Vagina (tissue), 2 donors: ENCODE measurements around the gene DYNLT1. TPM values are rescaled to one million over a fixed set of nuclear protein-coding genes. Genes with fewer than 3 reads are reported as not detected.

Experiments used
- DNase-seq, 2 donors: peaks; one replicate each; pipeline ENCODE4 v3.0.0-alpha.2; 2017; ENCODE audit errors: extremely low spot score in 2 of 2
- H3K27ac ChIP-seq: fragments of 200-600 bp; sonication (generic); one replicate; pipeline ENCODE4 v1.5.1; 2019
- H3K27me3 ChIP-seq: fragments of 200-600 bp; sonication (generic); one replicate; pipeline ENCODE4 v1.5.1; 2019
- H3K36me3 ChIP-seq, 2 donors: fragments of 200-600 bp; sonication (generic); one replicate each; pipeline ENCODE4 v1.5.1; 2017 to 2019
- H3K4me1 ChIP-seq: fragments of 200-600 bp; sonication (generic); one replicate; pipeline ENCODE4 v1.5.1; 2019
- H3K4me3 ChIP-seq, 2 donors: fragments of 200-600 bp; sonication (generic); 1 replicate in 1 of 2; 2 replicates in 1 of 2; pipeline ENCODE4 v1.5.1; 2016 to 2019
- H3K9me3 ChIP-seq: fragments of 200-600 bp; sonication (generic); one replicate; pipeline ENCODE4 v1.5.1; 2019
- CTCF ChIP-seq, 3 experiments: fragments of 450-650 bp in 2 of 3; fragments of 200-600 bp in 1 of 3; sonication (generic) in 1 of 3; IDR thresholded peaks; one replicate each; pipeline ENCODE4 v1.5.1; 2017 to 2019; ENCODE audit warnings: antibody characterized with exemption in 3 of 3, mild to moderate bottlenecking in 2 of 3, moderate library complexity in 2 of 3
- POLR2A ChIP-seq, 2 donors: fragments of 450-650 bp; IDR thresholded peaks; one replicate each; pipeline ENCODE4 v1.6.1; 2017; ENCODE audit warnings: antibody characterized with exemption in 2 of 2, mild to moderate bottlenecking in 2 of 2, moderate library complexity in 2 of 2
- POLR2AphosphoS5 ChIP-seq, 2 donors: sonication (generic); formaldehyde crosslinking; IDR thresholded peaks; one replicate each; pipeline ENCODE4 v1.9.0; 2017; ENCODE audit warnings: antibody characterized with exemption in 2 of 2, mild to moderate bottlenecking in 2 of 2, low read depth in 1 of 2; ENCODE audit not compliant: insufficient read depth in 1 of 2
- intact Hi-C: fragments of 100-400 bp; cut with DNase I; formaldehyde crosslinking; loops from one replicate; pipeline ENCODE4 v1.15.1; 2023
- total RNA-seq: library from RNA; depleted of rRNA; stranded (reverse); fragments of >200 nt; gene quantifications from one replicate; pipeline ENCODE4 v1.2.3, GENCODE V29; 2016

The DYNLT1 gene
- total RNA-seq, 1 donor from 2014 or later, result 65.8 TPM

GRCh38 chr6:158611039-158611438, 33.5 kb downstream of the DYNLT1 start:
- intact Hi-C loops, result no loop called here
- H3K36me3 ChIP-seq, result peaks cover 3 to 47% of the 10 kb centered on the region in 2 donors

GRCh38 chr6:158610319-158610968, 34.1 kb downstream of the DYNLT1 start:
- Histone ChIP-seq H3K27me3 (no peaks in the 10 kb centered on the region), H3K4me1 (no peaks in the 10 kb centered on the region), H3K9me3 (no peaks in the 10 kb centered on the region), H3K27ac (no peak overlapping the region), H3K4me3 (no peak overlapping the region), H3K36me3 (peaks cover 3 to 47% of the 10 kb centered on the region in 2 donors)
- DNase-seq, result no peak
- intact Hi-C loops, result no loop called here
- TF ChIP-seq POLR2AphosphoS5 (IDR thresholded peaks at IDR 0.05; ENCODE audit: insufficient read depth in 1 of 2, low read depth in 1 of 2), result no peak
- no peak for TF ChIP-seq POLR2A (IDR thresholded peaks at IDR 0.05)
- TF ChIP-seq CTCF (IDR thresholded peaks at IDR 0.05), result no peak

More at GRCh38 chr6:158611039-158611438, 33.5 kb downstream of the DYNLT1 start:
- Histone ChIP-seq H3K27me3 (no peaks in the 10 kb centered on the region), H3K4me3 (no peak overlapping the region), H3K27ac (no peak overlapping the region), H3K9me3 (no peaks in the 10 kb centered on the region), H3K4me1 (no peaks in the 10 kb centered on the region)
- TF ChIP-seq CTCF (IDR thresholded peaks at IDR 0.05) (no peak), POLR2AphosphoS5 (IDR thresholded peaks at IDR 0.05; ENCODE audit: insufficient read depth in 1 of 2, low read depth in 1 of 2) (no peak), POLR2A (IDR thresholded peaks at IDR 0.05) (no peak)
- no peak for DNase-seq

GRCh38 chr6:158609455-158610155, 34.9 kb downstream of the DYNLT1 start:
- peak in 1 of 2 donors; percentile 58 for DNase-seq
- Histone ChIP-seq H3K4me3 (no peak overlapping the region), H3K36me3 (peaks cover 3 to 47% of the 10 kb centered on the region in 2 donors), H3K4me1 (no peaks in the 10 kb centered on the region), H3K27ac (no peak overlapping the region), H3K27me3 (no peaks in the 10 kb centered on the region), H3K9me3 (no peaks in the 10 kb centered on the region)
- intact Hi-C loops, result no loop called here
- no peak for TF ChIP-seq POLR2A (IDR thresholded peaks at IDR 0.05)
- no peak for TF ChIP-seq CTCF (IDR thresholded peaks at IDR 0.05)
- TF ChIP-seq POLR2AphosphoS5 (IDR thresholded peaks at IDR 0.05; ENCODE audit: insufficient read depth in 1 of 2, low read depth in 1 of 2), result no peak

- no peak for TF ChIP-seq POLR2AphosphoS5 (IDR thresholded peaks at IDR 0.05; ENCODE audit: insufficient read depth in 1 of 2, low read depth in 1 of 2)
- TF ChIP-seq CTCF (IDR thresholded peaks at IDR 0.05), result no peak
- TF ChIP-seq POLR2A (IDR thresholded peaks at IDR 0.05), result no peak
- intact Hi-C loops, result no loop called here
- no peak overlapping the region for H3K27ac ChIP-seq
- H3K27me3 ChIP-seq, result no peaks in the 10 kb centered on the region
- no peak overlapping the region for H3K4me3 ChIP-seq
- DNase-seq, result peak in 1 of 2 donors; percentile 85
- peaks cover 3 to 47% of the 10 kb centered on the region in 2 donors for H3K36me3 ChIP-seq
- no peaks in the 10 kb centered on the region for H3K4me1 ChIP-seq
- no peaks in the 10 kb centered on the region for H3K9me3 ChIP-seq
Observed at GRCh38 chr6:158608221-158608620, 36.3 kb downstream of the DYNLT1 start.
